H1 (cell line): ENCODE data around the gene IL21. TPM values are rescaled to one million over a fixed set of nuclear protein-coding genes. Genes with fewer than 3 reads are reported as not detected.

Source experiments
- CTCF ChIA-PET: fragments of 300-600 bp; sonication (Branson Sonifier 250); formaldehyde crosslinking; loops from one replicate; lab custom pipeline; 2021; ENCODE audit not compliant: partially characterized antibody; lab: Charles Lee
- POLR2A ChIA-PET: fragments of 300-600 bp; sonication (Branson Sonifier 250); formaldehyde crosslinking; loops from one replicate; lab custom pipeline; 2021; ENCODE audit warnings: inconsistent platforms; ENCODE audit not compliant: partially characterized antibody; lab: Charles Lee
- DNase-seq, 2 experiments: peaks; one replicate each; pipeline versions ENCODE4 v3.0.0 to v3.0.0-alpha.2; 2010 to 2022; ENCODE audit warnings: low spot score in 2 of 2, low read depth in 1 of 2, mixed read lengths in 1 of 2
- FAIRE-seq: peaks from 2 replicates; lab custom pipeline; 2011; peaks lifted over from hg19 to GRCh38; lab: Jason Lieb, UNC
- H2AFZ ChIP-seq: 2 replicates; pipeline ENCODE4 v1.8.1; 2012; ENCODE audit warnings: low read length, inconsistent platforms
- H2AK5ac ChIP-seq: 2 replicates; pipeline ENCODE4 v1.6.1; 2013; ENCODE audit warnings: low read depth, low read length
- H2BK120ac ChIP-seq: replicated peaks from 2 replicates; pipeline ENCODE3; 2013; ENCODE audit warnings: low read depth, low read length, inconsistent platforms
- H2BK12ac ChIP-seq: 2 replicates; pipeline ENCODE4 v1.6.1; 2013; ENCODE audit warnings: low read depth, low read length
- H2BK15ac ChIP-seq: 2 replicates; pipeline ENCODE4 v1.6.1; 2013; ENCODE audit warnings: low read length
- H2BK20ac ChIP-seq: 2 replicates; pipeline ENCODE4 v1.6.1; 2013; ENCODE audit warnings: low read length
- H2BK5ac ChIP-seq: 2 replicates; pipeline ENCODE4 v1.6.1; 2013; ENCODE audit warnings: low read depth, low read length
- H3K14ac ChIP-seq: 2 replicates; pipeline ENCODE4 v1.6.1; 2013; ENCODE audit warnings: inconsistent platforms; ENCODE audit not compliant: insufficient read length
- H3K18ac ChIP-seq: 2 replicates; pipeline ENCODE4 v1.6.1; 2013; ENCODE audit warnings: low read length; ENCODE audit errors: extremely low read depth
- H3K23ac ChIP-seq: 2 replicates; pipeline ENCODE4 v1.6.1; 2013; ENCODE audit warnings: inconsistent platforms; ENCODE audit not compliant: insufficient read length
- H3K23me2 ChIP-seq: 2 replicates; pipeline ENCODE4 v1.6.1; 2013; ENCODE audit warnings: low read depth, low read length
- H3K27ac ChIP-seq: 2 replicates; pipeline ENCODE4 v1.6.1; 2011; ENCODE audit warnings: low read depth, low read length, inconsistent platforms
- H3K27me3 ChIP-seq, 4 experiments: replicated peaks in 1 of 4; 1 replicate in 1 of 4; 2 replicates in 3 of 4; pipeline versions ENCODE4 v1.6.1 to v1.8.1; 2011 to 2013; ENCODE audit warnings: low read length in 3 of 4, mild to moderate bottlenecking in 3 of 4, inconsistent platforms in 2 of 4, mixed read lengths in 2 of 4, moderate library complexity in 1 of 4; ENCODE audit not compliant: control insufficient read depth in 3 of 4, insufficient read depth in 3 of 4; ENCODE audit errors: extremely low read depth in 1 of 4
- H3K36me3 ChIP-seq, 4 experiments: 2 replicates each; pipeline versions ENCODE4 v1.6.1 to v1.8.1; 2011 to 2013; ENCODE audit warnings: mild to moderate bottlenecking in 4 of 4, low read length in 3 of 4, moderate library complexity in 2 of 4, control low read depth in 1 of 4, inconsistent platforms in 1 of 4; ENCODE audit not compliant: insufficient read depth in 4 of 4, control insufficient read depth in 2 of 4
- H3K4ac ChIP-seq: replicated peaks from 2 replicates; pipeline ENCODE3; 2013; ENCODE audit warnings: low read length, low read depth, mixed read lengths, inconsistent platforms; ENCODE audit not compliant: insufficient read length
- H3K4me1 ChIP-seq, 4 experiments: replicated peaks in 1 of 4; 1 replicate in 1 of 4; 2 replicates in 3 of 4; pipeline versions ENCODE4 v1.6.1 to v1.8.1; 2011 to 2013; ENCODE audit warnings: low read length in 3 of 4, inconsistent platforms in 2 of 4, mixed read lengths in 1 of 4; ENCODE audit not compliant: insufficient read depth in 4 of 4, control insufficient read depth in 3 of 4
- H3K4me2 ChIP-seq, 2 experiments: 2 replicates each; pipeline versions ENCODE4 v1.6.1 to v1.8.1; 2011 to 2013; ENCODE audit warnings: low read depth in 2 of 2, low read length in 2 of 2, control low read depth in 1 of 2, inconsistent platforms in 1 of 2, mild to moderate bottlenecking in 1 of 2; ENCODE audit not compliant: insufficient read depth in 1 of 2
- H3K4me3 ChIP-seq, 4 experiments: fragments of 200-600, 300-600 bp in 1 of 4; sonication (generic), shearing (Covaris generic), sonication (Bioruptor Twin) in 1 of 4; 2 replicates each; pipeline versions ENCODE4 v1.5.1 to v1.8.1; 2011 to 2016; ENCODE audit warnings: low read length in 4 of 4, low read depth in 3 of 4, control low read depth in 2 of 4, inconsistent platforms in 2 of 4, mild to moderate bottlenecking in 2 of 4, mixed read lengths in 1 of 4, moderate library complexity in 1 of 4; ENCODE audit not compliant: insufficient read depth in 2 of 4; ENCODE audit errors: extremely low read depth in 1 of 4
- H3K56ac ChIP-seq: replicated peaks from 2 replicates; pipeline ENCODE3; 2013; ENCODE audit warnings: low read depth, mild to moderate bottlenecking, mixed read lengths, low read length, inconsistent platforms; ENCODE audit not compliant: insufficient read length
- H3K79me1 ChIP-seq: 2 replicates; pipeline ENCODE4 v1.6.1; 2013; ENCODE audit warnings: low read depth, low read length, control low read depth
- H3K79me2 ChIP-seq, 2 experiments: 2 replicates each; pipeline versions ENCODE4 v1.6.1 to v1.8.1; 2012 to 2013; ENCODE audit warnings: low read length in 2 of 2, mild to moderate bottlenecking in 2 of 2, inconsistent platforms in 1 of 2; ENCODE audit not compliant: insufficient read depth in 2 of 2, control insufficient read depth in 1 of 2
- H3K9ac ChIP-seq, 4 experiments: replicated peaks in 1 of 4; 1 replicate in 1 of 4; 2 replicates in 3 of 4; pipeline versions ENCODE4 v1.6.1 to v1.8.1; 2011 to 2013; ENCODE audit warnings: low read depth in 3 of 4, low read length in 3 of 4, control low read depth in 2 of 4, mild to moderate bottlenecking in 2 of 4, moderate library complexity in 2 of 4, inconsistent platforms in 1 of 4; ENCODE audit errors: extremely low read depth in 1 of 4
- H3K9me3 ChIP-seq, 2 experiments: 2 replicates each; pipeline versions ENCODE4 v1.6.1 to v1.8.1; 2012 to 2013; ENCODE audit warnings: mild to moderate bottlenecking in 2 of 2, moderate library complexity in 2 of 2, control low read depth in 1 of 2, inconsistent platforms in 1 of 2, low read depth in 1 of 2, low read length in 1 of 2, mixed read lengths in 1 of 2; ENCODE audit not compliant: insufficient read depth in 2 of 2
- H4K20me1 ChIP-seq, 2 experiments: replicated peaks in 1 of 2; 2 replicates each; pipeline versions ENCODE3 to v1.8.1; 2011 to 2013; ENCODE audit warnings: inconsistent platforms in 2 of 2, low read length in 2 of 2, mild to moderate bottlenecking in 1 of 2; ENCODE audit not compliant: insufficient read depth in 2 of 2, control insufficient read depth in 1 of 2
- H4K5ac ChIP-seq: 2 replicates; pipeline ENCODE4 v1.6.1; 2013; ENCODE audit warnings: low read length, low read depth, mixed read lengths, inconsistent platforms; ENCODE audit not compliant: insufficient read length
- H4K8ac ChIP-seq: 2 replicates; pipeline ENCODE4 v1.8.0; 2013; ENCODE audit warnings: mild to moderate bottlenecking, moderate library complexity, low read length, inconsistent platforms; ENCODE audit not compliant: insufficient read depth; ENCODE audit errors: extremely low read depth
- H4K91ac ChIP-seq: replicated peaks from 2 replicates; pipeline ENCODE3; 2013; ENCODE audit warnings: low read length, mixed read lengths, inconsistent platforms; ENCODE audit not compliant: insufficient read length
- CTBP2 ChIP-seq: IDR thresholded peaks from 2 replicates; pipeline ENCODE4 v1.7.0; 2011; ENCODE audit warnings: borderline replicate concordance, mild to moderate bottlenecking, moderate library complexity, mixed read lengths, low read length; ENCODE audit not compliant: insufficient read depth, insufficient read length
- CTCF ChIP-seq, 3 experiments: IDR thresholded peaks; 1 replicate in 2 of 3; 2 replicates in 1 of 3; pipeline versions ENCODE4 v1.5.1 to v1.6.1; 2011; ENCODE audit warnings: low read length in 3 of 3, mild to moderate bottlenecking in 3 of 3, inconsistent platforms in 2 of 3, low read depth in 1 of 3, moderate library complexity in 1 of 3; ENCODE audit not compliant: insufficient read depth in 1 of 3; ENCODE audit errors: control extremely low read depth in 1 of 3
- RAD21 ChIP-seq, 2 experiments: IDR thresholded peaks in 1 of 2; conservative IDR thresholded peaks in 1 of 2; 2 replicates each; pipeline ENCODE4 v1.6.1; 2011; ENCODE audit warnings: low read depth in 2 of 2, low read length in 2 of 2, improper control_type of control experiment in 1 of 2, inconsistent platforms in 1 of 2, mild to moderate bottlenecking in 1 of 2, moderate library complexity in 1 of 2
- TEAD4 ChIP-seq: IDR thresholded peaks from 2 replicates; pipeline ENCODE4 v1.6.1; 2012; ENCODE audit warnings: low read depth, low read length, inconsistent platforms, mixed read lengths
- WGBS, 2 experiments: shearing (Covaris generic) in 1 of 2; methylation state at CpG; one replicate each; pipeline versions ENCODE4 v1.1.6 to v1.1.7; 2013 to 2015; ENCODE audit warnings: low lambda C conversion rate in 2 of 2, mixed read lengths in 2 of 2, inconsistent platforms in 1 of 2, low coverage in 1 of 2, missing lambda C conversion rate in 1 of 2; ENCODE audit not compliant: insufficient replicate concordance in 2 of 2, insufficient coverage in 1 of 2, insufficient read length in 1 of 2; ENCODE audit errors: extremely low coverage in 1 of 2, missing lambda C conversion rate in 1 of 2; 5-methylcytosine and 5-hydroxymethylcytosine counted together
- polyA plus RNA-seq, 7 experiments: library from polyadenylated mRNA; depleted of rRNA in 3 of 7; stranded (reverse) in 5 of 7; unstranded in 2 of 7; fragments of >200 nt in 5 of 7; fragments of 200-250 nt in 2 of 7; gene quantifications; 1 replicate in 5 of 7; 2 replicates in 1 of 7; 4 replicates in 1 of 7; pipeline versions ENCODE4 v1.2.1 to v1.2.3, GENCODE V29; 2011 to 2013; ENCODE audit warnings: missing spikeins in 2 of 7, mixed read lengths in 2 of 7
- total RNA-seq: library from RNA; stranded (reverse); fragmentation: NEBNext Ultra II Directional; extraction: Animal tissue kit (Norgen Biotek cat#: 25700); gene quantifications from 2 replicates; pipeline ENCODE4 v1.2.1, GENCODE V29; 2021

Gene IL21
- total and polyA plus RNA-seq, 2 of the 8 experiments (the other 6 are each of a cell fraction or from before 2014, with no cell fraction given) = not detected

GRCh38 chr4:122576261-122577188, 44.3 kb downstream of the IL21 start:
- WGBS, 2 experiments = 69% methylated on average over 5 of the region's 5 CpGs; no CpG with 5 or more reads in 1 of the 2 experiments
- Histone ChIP-seq H3K56ac (no peak overlapping the region), H3K36me3 (no peaks in the 10 kb centered on the region; a peak in 1 of 8 replicates), H3K23ac (no peak overlapping the region), H3K4ac (no peak overlapping the region), H3K23me2 (no peaks in the 10 kb centered on the region), H4K20me1 (no peaks in the 10 kb centered on the region), H2BK12ac (no peak overlapping the region), H3K9ac (no peak overlapping the region), H4K5ac (no peak overlapping the region), H3K4me2 (no peak overlapping the region), H2AK5ac (no peak overlapping the region), H3K27me3 (no peaks in the 10 kb centered on the region), H3K79me1 (no peaks in the 10 kb centered on the region), H2BK15ac (no peak overlapping the region), H3K18ac (no peak overlapping the region), H3K27ac (no peak overlapping the region), H4K8ac (no peak overlapping the region), H2BK20ac (no peak overlapping the region), H2AFZ (peak overlapping the region; percentile 81; the same call in 1 of the 2 replicates), H2BK120ac (no peak overlapping the region), H3K9me3 (peaks cover 10 to 13% of the 10 kb centered on the region in 2 experiments; a peak in 2 of 4 replicates), H3K4me3 (no peak overlapping the region), H3K14ac (no peak overlapping the region), H3K4me1 (no peaks in the 10 kb centered on the region), H4K91ac (no peak overlapping the region), H2BK5ac (no peak overlapping the region), H3K79me2 (no peaks in the 10 kb centered on the region)
- POLR2A ChIA-PET = no interaction called here
- no peak for DNase-seq
- peak; percentile 82 to 87 for TF ChIP-seq RAD21 (IDR thresholded peaks at IDR 0.05 in 1 of 2, conservative IDR thresholded peaks at IDR 0.05 in 1 of 2; ENCODE audit: low read depth in 2 of 2, low read length in 2 of 2)
- TF ChIP-seq CTBP2 = no peak
- no peak for TF ChIP-seq TEAD4
- peak in 2 of 3 experiments; percentile 57 to 58; a peak in 2 of 4 replicates for TF ChIP-seq CTCF (IDR thresholded peaks at IDR 0.05; ENCODE audit: control extremely low read depth in 1 of 3, insufficient read depth in 1 of 3, low read depth in 1 of 3, low read length in 3 of 3)
- FAIRE-seq = no peak
- CTCF ChIA-PET = interaction anchor here (0.6 to 4.1 kb wide), 50 partner anchors 11 to 1687 kb away, joined by 3 to 37 read pairs (median 4); partner anchors contain the start of gene IL21
